NCI-H1694 (cell line): ENCODE results near the gene CORO2A.

Source experiments
- DNase-seq: peaks from one replicate; lab custom pipeline; 2025; lab: John Stamatoyannopoulos, UW

The CORO2A gene

DNA sequence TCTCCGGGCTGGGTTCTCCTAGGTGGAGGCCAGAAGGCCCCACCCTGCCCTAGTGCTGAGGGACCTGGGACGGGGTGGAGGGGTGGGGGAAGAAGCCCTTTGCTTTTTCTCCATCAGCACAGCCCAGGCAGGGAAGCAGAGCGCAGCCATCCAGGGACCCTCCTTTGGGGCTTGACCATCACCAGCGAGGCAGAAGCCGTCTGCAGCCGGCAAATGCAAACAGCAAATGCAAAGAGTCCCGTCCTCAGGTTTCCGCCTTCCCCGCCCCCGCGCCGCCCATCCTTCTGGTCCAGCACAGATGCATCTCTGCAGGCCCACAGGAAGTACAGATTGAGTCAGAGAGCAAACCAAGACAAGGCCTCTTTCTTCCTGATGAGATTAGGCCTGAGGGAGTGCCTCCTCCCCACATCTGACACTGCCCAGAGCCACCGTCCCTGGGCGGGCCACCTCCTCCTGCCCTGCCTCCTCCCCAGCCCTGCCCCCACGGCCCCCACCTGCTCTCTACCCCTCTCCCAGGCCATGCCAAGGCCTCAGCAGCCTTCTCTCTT lies 23.4 kb downstream of the CORO2A start:
- DNase-seq, result no peak

DNA sequence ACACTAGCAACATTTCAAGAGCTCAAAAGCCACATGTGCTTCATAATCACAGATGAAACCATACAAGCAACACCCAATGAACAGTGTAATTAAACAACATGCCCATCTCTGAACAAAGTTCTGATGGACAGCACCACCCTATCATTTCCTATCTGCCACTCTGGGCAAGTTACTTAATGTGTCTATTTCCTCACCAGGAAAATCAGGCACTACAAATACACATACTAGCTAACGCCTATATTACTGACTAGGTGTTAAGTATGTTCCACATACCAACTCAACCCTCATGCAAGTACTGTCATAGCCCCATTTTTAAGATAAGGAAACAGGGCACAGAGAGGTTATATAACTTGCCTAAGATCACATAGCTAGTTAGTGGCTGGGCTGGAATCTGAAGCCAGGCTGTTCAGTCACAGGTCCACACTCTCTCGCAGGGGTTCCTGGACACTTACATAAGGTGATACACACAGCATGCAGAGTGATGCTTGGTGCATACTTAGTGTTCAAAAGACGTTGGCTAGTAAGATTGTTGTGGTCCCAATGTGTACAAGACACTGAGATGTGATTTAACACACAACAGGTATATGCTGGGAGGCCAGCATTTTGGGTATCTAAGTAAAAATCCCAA lies 24.2 kb downstream of the CORO2A start:
- no peak for DNase-seq

- no peak for DNase-seq
These were observed 27.5 kb downstream of the CORO2A start for GRCh38 chr9:98164912-98165311.

GRCh38 chr9:98162613-98163012 lies 29.8 kb downstream of the CORO2A start:
- peak; percentile 64 for DNase-seq

DNA sequence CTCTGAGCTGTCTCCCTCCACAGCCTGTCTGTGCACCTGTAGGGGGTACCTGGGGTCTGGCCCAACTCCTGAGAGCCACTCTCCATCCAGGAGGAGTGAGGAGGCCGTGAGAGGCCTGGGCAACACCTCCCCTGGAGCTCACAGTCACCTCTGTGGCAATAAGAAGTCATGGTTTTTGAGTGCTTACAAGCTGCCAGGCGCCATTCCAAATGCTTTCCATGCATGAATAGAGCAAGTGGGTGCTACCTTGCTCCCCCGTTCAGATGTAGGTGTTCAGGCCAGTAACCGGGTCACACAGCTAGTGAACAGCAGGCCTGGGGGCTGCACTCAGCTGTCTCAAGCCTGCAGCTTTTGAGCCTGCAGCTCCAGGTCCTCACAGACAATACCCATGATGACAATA lies 30.6 kb downstream of the CORO2A start:
- DNase-seq, result no peak

- DNase-seq, result no peak
These were observed 32.6 kb downstream of the CORO2A start for GRCh38 chr9:98159790-98160189.

- DNase-seq, result no peak
These were observed 33.1 kb downstream of the CORO2A start for GRCh38 chr9:98159301-98159700.

- no peak for DNase-seq
These were observed 34.2 kb downstream of the CORO2A start for GRCh38 chr9:98158071-98158831.

GRCh38 chr9:98157372-98157771 lies 35.1 kb downstream of the CORO2A start:
- no peak for DNase-seq

DNA sequence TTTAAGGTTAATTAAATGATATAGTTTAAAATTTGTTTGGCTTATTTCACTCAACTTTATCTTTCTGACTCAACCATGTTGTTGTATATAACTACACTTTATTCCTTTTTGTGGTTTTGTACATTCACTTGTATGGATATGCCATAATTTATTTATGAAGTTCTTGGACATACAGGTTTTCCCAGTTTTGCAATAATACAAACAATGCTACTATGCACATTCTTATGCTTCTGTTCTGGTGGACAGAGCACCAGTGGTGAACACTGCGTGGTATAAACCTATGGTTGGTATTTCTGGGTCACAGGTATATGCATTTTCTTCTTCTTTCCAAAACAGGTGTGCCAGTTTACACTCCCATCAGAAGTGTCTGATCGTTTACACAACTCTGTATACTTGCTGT lies 37.8 kb downstream of the CORO2A start:
- DNase-seq, result no peak

GRCh38 chr9:98152526-98152925 lies 39.9 kb downstream of the CORO2A start:
- no peak for DNase-seq

GRCh38 chr9:98150721-98151120 lies 41.7 kb downstream of the CORO2A start:
- DNase-seq, result no peak

GRCh38 chr9:98150164-98150563 lies 42.3 kb downstream of the CORO2A start:
- DNase-seq, result no peak

GRCh38 chr9:98149422-98149821 lies 43.0 kb downstream of the CORO2A start:
- no peak for DNase-seq

GRCh38 chr9:98148486-98148885 lies 44.0 kb downstream of the CORO2A start:
- DNase-seq, result no peak

GRCh38 chr9:98147582-98147981 lies 44.9 kb downstream of the CORO2A start:
- DNase-seq, result no peak

DNA sequence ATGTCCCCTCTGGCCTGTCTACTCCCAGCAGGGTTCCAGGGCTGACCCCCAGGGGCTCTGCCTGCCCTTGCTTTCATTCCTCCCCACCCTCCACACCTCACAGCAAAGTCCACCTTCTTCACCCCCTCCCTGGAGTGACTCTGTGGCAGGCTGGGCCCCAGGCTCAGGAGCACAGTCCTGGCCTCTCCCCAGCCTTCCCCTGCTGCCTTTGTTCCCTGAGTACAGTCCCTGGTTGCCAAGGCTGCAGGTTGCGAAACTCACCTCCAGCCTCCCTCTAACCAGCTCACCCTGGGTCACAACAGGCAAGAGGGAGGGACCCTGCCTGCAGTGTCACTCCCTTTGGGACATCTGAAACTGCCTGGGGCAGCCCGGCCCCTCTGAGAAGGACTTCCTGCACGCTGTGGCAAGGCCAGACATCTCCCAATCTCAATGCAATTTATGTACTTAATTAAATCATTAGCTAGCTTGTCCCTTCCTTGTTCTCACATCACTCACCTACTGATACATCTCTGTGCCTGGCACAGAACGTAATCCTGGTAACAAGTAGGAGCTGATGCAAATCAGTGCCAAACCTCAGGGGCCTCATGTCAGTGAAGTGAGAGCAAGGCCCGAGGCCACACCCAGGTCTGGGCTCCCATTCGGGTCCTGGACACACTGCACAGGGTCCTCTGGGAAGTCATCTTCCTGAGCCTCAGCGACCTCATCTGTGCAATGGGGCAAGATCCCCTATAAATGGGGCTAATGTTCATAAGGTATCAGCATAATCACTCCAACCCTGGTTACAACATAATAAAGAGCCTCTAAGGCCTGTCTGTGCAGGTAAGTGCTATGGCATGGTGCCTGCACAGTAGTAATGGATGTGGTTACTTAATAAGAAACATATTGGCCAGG lies 46.1 kb downstream of the CORO2A start:
- no peak for DNase-seq

GRCh38 chr9:98144631-98145030 lies 47.8 kb downstream of the CORO2A start:
- DNase-seq, result no peak

DNA sequence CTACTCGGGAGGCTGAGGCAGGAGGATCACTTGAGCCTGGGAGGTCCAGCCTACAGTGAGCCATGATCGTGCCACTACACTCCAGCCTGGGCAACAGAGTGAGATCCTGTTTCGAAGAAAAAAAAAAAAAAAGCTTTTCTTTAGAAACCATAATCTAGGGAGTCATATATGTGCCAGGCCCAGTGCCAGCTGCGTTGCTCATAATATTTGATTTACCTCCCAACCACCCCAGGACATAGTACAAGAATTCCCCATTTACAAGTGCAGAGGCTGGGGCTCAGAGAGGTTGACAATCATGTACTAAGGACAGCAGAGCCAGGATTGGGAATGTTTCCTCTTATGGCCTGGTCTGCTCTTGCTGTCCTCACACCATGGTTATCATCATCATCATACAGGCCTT lies 48.4 kb downstream of the CORO2A start:
- DNase-seq, result no peak

GRCh38 chr9:98142925-98143481 lies 49.4 kb downstream of the CORO2A start:
- DNase-seq, result no peak

GRCh38 chr9:98142182-98142907 lies 50.1 kb downstream of the CORO2A start:
- no peak for DNase-seq

DNA sequence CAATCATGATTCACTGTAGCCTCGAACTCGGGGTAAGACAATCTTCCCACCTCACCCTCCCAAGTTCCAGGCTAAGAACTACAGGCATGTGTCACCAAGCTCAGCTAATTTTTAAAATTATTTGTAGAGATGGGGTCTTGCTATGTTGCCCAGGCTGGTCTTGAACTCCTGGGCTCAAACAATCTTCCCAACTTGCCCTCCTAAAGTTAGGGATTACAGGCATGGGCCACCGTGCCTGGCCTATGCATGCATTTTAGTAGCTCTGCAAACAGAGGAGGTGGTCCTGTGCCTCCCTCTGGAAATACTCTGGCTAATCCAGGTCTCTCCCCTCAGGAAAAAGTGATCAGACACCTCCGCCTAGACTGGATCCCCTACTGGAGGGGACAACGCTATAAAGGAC lies 51.9 kb downstream of the CORO2A start:
- DNase-seq, result no peak
